NCI-H146 treated with DMSO at 0.1 percent for 48 hours (cell line): ENCODE data around the gene PLIN3.
"Not testable (repeated sequence)": the region's sequence is repeated elsewhere in the genome, so short reads cannot be mapped to it uniquely, and the experiment has no call there.

Experiments
- DNase-seq: peaks from one replicate; lab custom pipeline; 2025; ENCODE audit not compliant: unreplicated experiment; lab: John Stamatoyannopoulos, UW

Gene PLIN3

DNA sequence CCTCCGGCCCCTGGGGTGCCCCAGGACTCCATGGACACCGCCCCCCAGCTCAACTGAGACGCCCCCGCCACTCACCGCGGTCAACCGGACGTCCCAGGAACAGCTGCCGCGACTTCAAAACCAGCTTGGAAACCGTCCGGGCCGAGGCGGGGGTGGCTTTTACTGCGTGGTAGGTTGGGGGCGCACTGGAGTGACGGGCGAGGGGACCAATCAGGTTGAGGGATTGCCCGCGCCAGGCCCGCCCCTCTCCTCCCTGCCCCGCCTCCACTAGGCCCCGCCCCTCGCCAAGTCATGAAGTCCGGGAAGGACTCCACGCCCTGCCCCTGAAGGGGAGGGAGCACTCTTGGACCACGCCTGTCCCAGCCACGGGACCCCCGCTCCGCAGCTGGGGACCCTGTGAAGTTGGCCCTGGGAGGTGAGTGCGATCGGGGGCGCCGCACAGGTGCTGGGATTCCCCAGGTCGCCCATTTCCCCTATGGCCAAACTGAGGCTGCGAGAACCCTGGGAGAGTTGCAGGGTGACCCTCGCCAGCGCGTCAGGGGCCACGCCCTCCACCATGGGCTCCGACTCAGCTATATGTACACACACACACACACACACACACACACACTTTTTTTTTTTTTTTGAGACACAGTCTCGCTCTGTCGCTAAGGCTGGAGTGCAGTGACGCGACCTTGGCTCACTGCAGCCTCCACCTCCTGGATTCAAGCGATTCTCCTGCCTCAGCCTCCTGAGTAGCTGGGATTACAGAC is at the start of gene PLIN3:
TSS of gene PLIN3 (minus strand) at position 134 of the 752 bp plus-strand sequence. CDS start 6,273 bp downstream, outside the sequence.
- no peak for DNase-seq

DNA sequence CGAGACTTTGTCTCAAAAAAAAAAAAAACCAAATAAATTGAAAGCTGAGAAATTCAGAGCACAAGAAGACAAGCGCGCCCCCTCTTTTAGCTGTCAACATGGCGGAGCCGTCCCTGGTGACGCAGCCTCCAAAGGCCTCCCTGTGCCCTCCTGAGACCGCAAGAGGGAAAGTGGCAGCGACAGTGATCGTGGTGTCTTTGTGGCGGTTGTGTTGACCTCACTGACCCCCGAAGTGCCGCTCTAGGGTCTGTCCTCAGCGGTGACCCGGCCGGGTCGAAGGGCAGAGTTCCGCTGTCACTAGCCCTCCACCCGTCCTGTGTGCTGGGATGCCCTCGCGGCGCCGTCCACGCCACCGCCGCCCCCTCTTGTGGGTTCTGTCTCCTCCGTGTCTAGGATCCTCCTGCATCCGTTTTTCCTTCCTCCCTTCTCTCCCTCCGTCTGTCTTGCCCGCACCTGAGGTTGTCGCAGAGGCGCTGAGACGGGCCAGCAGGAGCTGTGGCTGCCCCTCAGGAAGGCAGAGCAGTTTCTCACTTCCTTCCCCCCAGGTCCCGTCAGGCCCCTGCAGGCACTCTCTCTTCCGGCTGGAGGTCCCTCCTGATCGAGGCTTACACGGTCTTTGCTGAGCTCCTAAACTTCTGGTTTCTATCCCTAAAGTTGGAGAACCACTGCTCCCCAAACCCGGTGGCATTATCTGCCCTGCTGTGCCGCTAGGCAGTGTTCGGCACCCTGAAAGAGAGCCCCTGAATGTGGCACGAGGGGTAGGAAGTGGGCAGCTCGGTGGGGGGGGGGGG is 49.0 kb upstream of the PLIN3 start:
- no peak for DNase-seq

DNA sequence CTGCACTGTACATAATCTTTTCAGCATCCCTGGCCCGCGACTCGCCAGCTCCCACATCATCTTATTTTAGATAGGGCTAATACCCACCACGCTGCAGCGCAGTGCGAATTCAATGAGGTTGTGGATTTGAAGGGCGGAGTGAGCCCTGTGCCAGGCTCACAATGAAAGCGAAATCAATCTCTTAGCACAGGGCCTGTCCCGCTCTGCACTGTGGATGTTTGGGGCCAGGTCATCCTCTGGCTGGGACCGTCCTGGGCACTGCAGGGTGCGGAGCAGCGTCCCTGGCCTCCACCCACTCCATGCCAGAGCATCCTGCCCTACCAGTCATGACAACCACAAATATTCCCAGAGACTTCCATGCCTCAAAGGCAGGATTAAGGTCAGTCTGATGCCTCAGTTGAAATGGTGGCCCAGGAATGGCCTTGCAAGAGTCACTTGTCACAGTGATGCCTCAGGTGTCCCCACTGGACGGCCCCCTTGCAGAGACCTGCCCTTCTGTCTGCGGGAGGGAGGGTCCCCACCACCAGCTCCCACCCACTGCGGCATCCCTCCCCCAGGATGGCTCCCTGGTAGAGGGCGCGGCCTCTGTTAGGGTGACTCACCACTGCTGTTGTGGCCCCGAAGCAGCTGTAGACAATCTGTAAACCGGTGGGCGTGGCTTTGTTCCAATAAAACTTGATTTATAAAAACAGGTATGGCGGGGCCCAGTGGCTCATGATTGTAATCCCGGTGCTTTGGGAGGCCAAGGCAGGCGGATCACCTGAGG is 47.5 kb upstream of the PLIN3 start:
- no peak for DNase-seq

GRCh38 chr19:4913996-4914735 is 46.7 kb upstream of the PLIN3 start:
- DNase-seq: no peak

- no peak for DNase-seq
Measured at GRCh38 chr19:4911786-4912672, 44.6 kb upstream of the PLIN3 start.

- no peak for DNase-seq
Measured at GRCh38 chr19:4911314-4911713, 43.8 kb upstream of the PLIN3 start.

DNA sequence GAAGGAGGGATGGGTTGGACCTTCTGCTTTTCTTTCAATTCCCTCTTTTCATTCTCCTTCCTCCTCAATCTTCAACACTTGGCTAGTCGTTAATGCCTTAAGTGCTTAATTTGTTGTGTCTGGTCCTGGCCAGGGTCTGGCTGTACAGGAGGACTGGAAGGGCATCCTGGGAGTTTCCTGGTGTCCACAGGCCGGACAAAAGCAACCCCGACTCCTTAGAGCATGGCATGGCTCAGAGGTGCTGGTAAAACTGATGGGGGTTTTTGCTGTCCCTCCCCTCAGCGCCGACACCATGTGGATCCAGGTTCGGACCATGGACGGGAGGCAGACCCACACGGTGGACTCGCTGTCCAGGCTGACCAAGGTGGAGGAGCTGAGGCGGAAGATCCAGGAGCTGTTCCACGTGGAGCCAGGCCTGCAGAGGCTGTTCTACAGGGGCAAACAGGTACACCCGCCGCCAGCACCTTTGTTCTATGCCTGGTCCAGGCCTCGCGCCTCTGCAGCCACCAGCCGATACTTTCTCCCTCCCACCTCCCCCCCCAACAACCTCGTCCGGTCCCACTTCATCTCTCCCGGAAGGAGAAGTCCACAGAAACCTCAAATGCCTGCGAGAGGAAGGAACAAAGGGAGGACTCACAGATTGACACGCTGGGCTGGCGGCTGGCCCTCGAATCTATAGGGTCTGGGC is 43.3 kb upstream of the PLIN3 start:
- DNase-seq: no peak

DNA sequence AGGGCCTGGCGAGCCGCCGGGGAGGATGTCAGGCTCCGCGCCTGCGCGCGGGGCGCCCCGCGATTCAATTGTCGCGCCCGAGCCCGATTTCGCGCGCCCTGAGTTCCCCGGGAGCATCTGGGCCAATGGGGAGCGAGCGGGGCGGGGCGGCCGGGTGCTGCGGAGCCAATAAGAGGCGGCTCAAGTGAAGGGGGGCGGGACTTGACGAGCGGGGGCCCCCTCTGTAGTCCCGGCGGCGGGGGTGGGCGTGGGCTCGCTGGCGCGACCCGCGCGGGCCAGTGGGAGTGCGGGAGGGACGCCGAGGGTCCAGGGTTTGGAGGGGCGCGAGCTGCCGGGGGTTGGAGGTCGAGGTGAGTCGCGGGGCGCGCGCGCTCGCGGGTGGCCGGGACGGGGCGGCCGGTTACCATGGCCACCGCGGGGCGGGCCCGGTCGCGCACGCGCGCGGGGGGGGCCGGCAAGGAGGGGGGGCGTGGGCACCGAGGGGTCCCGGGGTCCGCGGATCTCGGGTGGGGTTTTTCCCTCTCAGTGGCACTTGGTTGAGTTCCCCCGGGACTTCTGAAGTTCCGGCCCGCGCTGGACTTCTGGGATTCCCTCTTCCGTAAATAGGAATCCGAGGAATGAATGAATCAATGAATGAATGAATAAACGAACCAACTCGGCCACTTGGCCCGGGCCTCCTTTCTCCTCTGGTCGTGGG is 42.6 kb upstream of the PLIN3 start:
- peak; percentile 66 for DNase-seq

DNA sequence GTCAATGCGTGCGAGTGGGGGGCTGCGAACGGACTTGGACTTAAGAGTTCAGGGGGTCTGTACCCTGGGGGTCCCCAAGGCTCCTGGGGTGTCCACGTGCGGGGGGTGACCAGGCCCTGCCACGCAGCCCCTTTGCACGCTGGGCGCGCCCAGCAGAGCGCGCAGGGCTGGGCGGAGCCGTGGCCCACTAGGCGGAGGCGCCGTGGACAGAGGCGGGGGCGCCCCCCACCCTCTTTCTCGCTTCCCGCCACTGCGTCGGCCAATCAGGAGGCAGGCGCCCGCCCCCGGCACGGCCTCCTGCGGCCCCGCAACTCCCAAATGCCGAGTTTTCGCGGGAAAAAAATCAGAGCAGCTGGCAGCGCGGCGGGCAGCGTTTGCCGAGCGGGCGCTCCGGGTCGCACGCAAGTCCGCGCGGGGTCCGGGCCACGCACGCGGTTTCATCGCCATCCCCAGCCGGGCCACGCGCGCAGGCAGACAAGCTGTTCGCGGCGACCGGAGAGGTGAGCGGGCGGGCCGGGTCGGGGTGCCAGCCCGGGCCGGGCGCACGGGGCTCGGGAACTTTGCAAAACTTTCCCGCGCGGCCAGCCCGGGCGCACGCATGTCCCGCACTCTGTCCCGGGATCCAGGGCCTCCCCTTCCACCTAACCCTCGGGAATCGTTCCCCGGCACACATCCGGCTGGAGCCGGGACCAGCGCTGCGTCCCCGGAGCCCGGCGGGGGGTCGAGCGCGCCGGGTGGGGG is 41.9 kb upstream of the PLIN3 start, which contains the start of gene UHRF1:
TSS of gene UHRF1 (plus strand) at position 346 of the 741 bp plus-strand sequence. CDS start 1,385 bp downstream, outside the sequence.
- peak; percentile 24 for DNase-seq

GRCh38 chr19:4908781-4909155 is 41.3 kb upstream of the PLIN3 start:
- DNase-seq: no peak

- no peak for DNase-seq
Measured at GRCh38 chr19:4908360-4908759, 40.9 kb upstream of the PLIN3 start.

- no peak for DNase-seq
Measured at GRCh38 chr19:4906963-4907362, 39.5 kb upstream of the PLIN3 start.

- no peak for DNase-seq
Measured at GRCh38 chr19:4904481-4904880, 37.0 kb upstream of the PLIN3 start.

DNA sequence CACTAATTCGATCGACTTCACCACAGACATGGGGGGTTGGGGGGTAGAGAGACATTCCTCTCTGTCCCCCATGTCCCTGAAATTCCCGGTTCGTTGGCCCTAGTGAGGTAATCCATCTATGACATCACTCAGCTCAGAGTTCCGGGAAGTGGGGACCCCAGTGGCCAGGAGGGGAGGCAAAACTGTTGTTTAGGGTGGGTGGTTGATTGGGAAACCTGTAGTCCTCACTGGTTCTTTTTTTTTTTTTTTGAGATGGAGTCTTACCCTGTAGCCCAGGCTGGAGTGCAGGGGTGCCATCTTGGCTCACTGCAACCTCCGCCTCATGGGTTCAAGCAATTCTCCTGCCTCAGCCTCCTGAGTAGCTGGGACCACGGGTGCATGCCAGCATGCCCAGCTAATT is 35.3 kb upstream of the PLIN3 start, which contains the start of gene ARRDC5:
TSS of gene ARRDC5 (minus strand) at position 101 of the 400 bp plus-strand sequence. CDS start at position 30, 71 bp downstream.
- DNase-seq: no peak

DNA sequence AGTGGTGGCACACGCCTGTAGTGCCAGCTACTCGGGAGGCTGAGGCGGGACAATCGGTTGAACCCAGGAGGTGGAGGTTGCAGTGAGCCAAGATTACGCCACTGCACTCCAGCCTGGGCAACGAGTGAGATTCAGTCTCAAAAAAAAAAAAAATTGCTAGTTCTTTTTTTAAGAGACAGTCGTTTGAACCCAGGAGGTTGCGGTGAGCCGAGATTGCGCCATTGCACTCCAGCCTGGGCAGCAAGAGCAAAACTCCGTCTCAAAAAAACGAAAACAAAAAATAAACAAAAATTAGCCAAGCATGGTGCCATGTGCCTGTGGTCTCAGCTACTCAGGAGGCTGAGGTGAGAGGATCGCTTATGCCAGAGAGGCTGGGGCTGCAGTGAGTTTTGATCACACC is 33.4 kb upstream of the PLIN3 start:
- DNase-seq: not testable (repeated sequence)

- no peak for DNase-seq
Measured at GRCh38 chr19:4897146-4897545, 29.7 kb upstream of the PLIN3 start.

DNA sequence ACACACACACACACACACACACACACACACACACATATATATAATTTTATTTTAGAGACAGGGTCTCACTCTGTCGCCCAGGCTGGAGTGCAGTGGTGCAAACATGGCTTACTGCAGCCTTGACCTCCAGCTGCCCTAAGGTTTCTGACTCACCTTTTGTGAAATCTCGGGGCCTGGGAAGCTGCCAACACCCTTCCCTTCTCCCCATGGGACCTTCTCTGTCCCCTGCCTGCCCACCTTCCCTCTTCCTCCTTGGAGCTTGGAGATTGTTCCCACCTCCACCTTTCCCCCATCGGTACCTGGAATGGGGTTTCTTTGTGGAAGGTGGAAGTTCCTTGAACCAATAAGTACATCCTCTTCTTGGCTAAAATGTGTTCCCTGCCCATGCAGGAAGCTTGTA is 28.9 kb upstream of the PLIN3 start:
- no peak for DNase-seq

DNA sequence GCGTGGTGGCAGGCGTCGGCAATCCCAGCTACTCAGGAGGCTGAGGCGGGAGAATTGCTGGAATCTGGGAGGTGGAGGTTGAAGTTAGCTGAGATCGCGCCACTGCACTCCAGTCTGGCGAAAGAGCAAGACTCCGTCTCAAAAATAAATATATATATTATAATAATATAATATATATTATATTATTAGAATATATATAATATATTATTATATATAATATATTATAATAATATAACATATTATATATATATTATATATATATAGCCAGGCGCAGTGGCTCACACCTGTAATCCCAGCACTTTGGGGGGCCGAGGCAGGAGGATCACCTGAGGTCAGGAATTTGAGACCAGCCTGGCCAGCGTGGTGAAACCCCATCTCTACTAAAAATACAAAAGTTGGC is 25.5 kb upstream of the PLIN3 start:
- DNase-seq: not testable (repeated sequence)
